Stimulated activated naive B cell treated with anti-CD40 and anti-IgM and Interleukin-4, amounts not matched to agents 10 μg/mL and 1 μg/mL and 100 μg/mL, for 72 hours (primary cell): Measurements from ENCODE around the gene FRMD8.

Experiments
- ATAC-seq, 2 donors: fragments of 150-1000 bp; cut with Tn5 transposase; replicated peaks; 2 replicates each; pipeline ENCODE4 v1.10.0; 2021; ENCODE audit warnings: moderate library complexity in 1 of 2
- DNase-seq: peaks from one replicate; pipeline ENCODE4 v3.0.0; 2021
- H3K27ac Mint-ChIP-seq: one replicate; pipeline ENCODE4 v1.8.0; 2022; ENCODE audit warnings: mild to moderate bottlenecking, mixed read lengths
- H3K27me3 Mint-ChIP-seq, 2 donors: one replicate each; pipeline ENCODE4 v1.8.0; 2022; ENCODE audit warnings: mixed read lengths in 2 of 2
- H3K36me3 Mint-ChIP-seq, 2 donors: one replicate each; pipeline ENCODE4 v1.8.0; 2022; ENCODE audit warnings: mixed read lengths in 2 of 2, mild to moderate bottlenecking in 1 of 2
- H3K4me1 Mint-ChIP-seq, 2 donors: one replicate each; pipeline ENCODE4 v1.8.0; 2022; ENCODE audit warnings: mixed read lengths in 2 of 2, mild to moderate bottlenecking in 1 of 2
- H3K4me3 Mint-ChIP-seq, 2 donors: one replicate each; pipeline ENCODE4 v1.8.0; 2022; ENCODE audit warnings: mild to moderate bottlenecking in 2 of 2, mixed read lengths in 2 of 2, moderate library complexity in 1 of 2
- H3K9me3 Mint-ChIP-seq, 2 donors: one replicate each; pipeline ENCODE4 v1.8.0; 2022; ENCODE audit warnings: mixed read lengths in 2 of 2, mild to moderate bottlenecking in 1 of 2

The FRMD8 gene

GRCh38 chr11:65362320-65362931 lies 24.0 kb upstream of the FRMD8 start:
- ATAC-seq, result peak; percentile 77 to 84
- peak overlapping the region; percentile 66 to 73 for H3K4me3 Mint-ChIP-seq
- H3K27ac Mint-ChIP-seq, result peak overlapping the region; percentile 92
- no peaks in the 10 kb centered on the region for H3K36me3 Mint-ChIP-seq
- H3K9me3 Mint-ChIP-seq, result no peaks in the 10 kb centered on the region
- peaks cover 11 to 13% of the 10 kb centered on the region in 2 donors for H3K4me1 Mint-ChIP-seq
- no peak for DNase-seq
- no peaks in the 10 kb centered on the region for H3K27me3 Mint-ChIP-seq

GRCh38 chr11:65362966-65363365 lies 23.5 kb upstream of the FRMD8 start:
- no peaks in the 10 kb centered on the region for H3K27me3 Mint-ChIP-seq
- peak overlapping the region; percentile 14 to 66 for H3K4me3 Mint-ChIP-seq
- no peaks in the 10 kb centered on the region for H3K36me3 Mint-ChIP-seq
- no peaks in the 10 kb centered on the region for H3K9me3 Mint-ChIP-seq
- DNase-seq (no peak), ATAC-seq (peak in 1 of 2 donors; percentile 5)
- peaks cover 8 to 13% of the 10 kb centered on the region in 2 donors for H3K4me1 Mint-ChIP-seq
- no peak overlapping the region for H3K27ac Mint-ChIP-seq

- Mint-ChIP-seq H3K9me3 (no peaks in the 10 kb centered on the region), H3K27ac (peak overlapping the region; percentile 5), H3K4me1 (peaks cover 4 to 13% of the 10 kb centered on the region in 2 donors), H3K4me3 (no peak overlapping the region), H3K36me3 (no peaks in the 10 kb centered on the region), H3K27me3 (no peaks in the 10 kb centered on the region)
- ATAC-seq, result no peak
- no peak for DNase-seq
These were observed 22.7 kb upstream of the FRMD8 start for GRCh38 chr11:65363770-65364169.

GRCh38 chr11:65366340-65366773 lies 20.1 kb upstream of the FRMD8 start:
- no peak overlapping the region for H3K4me3 Mint-ChIP-seq
- H3K36me3 Mint-ChIP-seq, result no peaks in the 10 kb centered on the region
- peaks cover 7 to 19% of the 10 kb centered on the region in 2 donors for H3K4me1 Mint-ChIP-seq
- H3K27ac Mint-ChIP-seq, result peak overlapping the region; percentile 31
- no peaks in the 10 kb centered on the region for H3K9me3 Mint-ChIP-seq
- no peaks in the 10 kb centered on the region for H3K27me3 Mint-ChIP-seq
- ATAC-seq (peak; percentile 56 to 60), DNase-seq (no peak)

GRCh38 chr11:65370659-65371049 lies 15.8 kb upstream of the FRMD8 start:
- Mint-ChIP-seq H3K27me3 (no peaks in the 10 kb centered on the region), H3K9me3 (no peaks in the 10 kb centered on the region), H3K4me3 (no peak overlapping the region), H3K36me3 (peaks cover 1 to 6% of the 10 kb centered on the region in 2 donors), H3K4me1 (peaks cover 3 to 14% of the 10 kb centered on the region in 2 donors), H3K27ac (peak overlapping the region; percentile 33)
- no peak for ATAC-seq
- DNase-seq, result no peak

- no peak for DNase-seq
- Mint-ChIP-seq H3K4me3 (no peak overlapping the region), H3K27me3 (no peaks in the 10 kb centered on the region), H3K36me3 (peaks cover 1 to 6% of the 10 kb centered on the region in 2 donors), H3K4me1 (peaks cover 20 to 38% of the 10 kb centered on the region in 2 donors), H3K9me3 (no peaks in the 10 kb centered on the region), H3K27ac (no peak overlapping the region)
- no peak for ATAC-seq
These were observed 12.4 kb upstream of the FRMD8 start for GRCh38 chr11:65373839-65374580.

GRCh38 chr11:65375012-65375411 lies 11.4 kb upstream of the FRMD8 start:
- peaks cover 1 to 6% of the 10 kb centered on the region in 2 donors for H3K36me3 Mint-ChIP-seq
- H3K27me3 Mint-ChIP-seq, result no peaks in the 10 kb centered on the region

GRCh38 chr11:65376138-65376713 lies 10.2 kb upstream of the FRMD8 start:
- no peak for DNase-seq
- Mint-ChIP-seq H3K4me3 (no peak overlapping the region), H3K27me3 (no peaks in the 10 kb centered on the region), H3K36me3 (peaks cover 1 to 8% of the 10 kb centered on the region in 2 donors), H3K27ac (no peak overlapping the region), H3K4me1 (peaks cover 24 to 51% of the 10 kb centered on the region in 2 donors), H3K9me3 (no peaks in the 10 kb centered on the region)
- ATAC-seq, result no peak

More at GRCh38 chr11:65375012-65375411, 11.4 kb upstream of the FRMD8 start:
- no peak for ATAC-seq
- H3K27ac Mint-ChIP-seq, result no peak overlapping the region
- DNase-seq, result no peak
- H3K9me3 Mint-ChIP-seq, result no peaks in the 10 kb centered on the region
- H3K4me3 Mint-ChIP-seq, result no peak overlapping the region
- H3K4me1 Mint-ChIP-seq, result peaks cover 21 to 45% of the 10 kb centered on the region in 2 donors

GRCh38 chr11:65377036-65377435 lies 9.4 kb upstream of the FRMD8 start:
- Mint-ChIP-seq H3K36me3 (peaks cover 1 to 8% of the 10 kb centered on the region in 2 donors), H3K9me3 (no peaks in the 10 kb centered on the region)

GRCh38 chr11:65377777-65378176 lies 8.7 kb upstream of the FRMD8 start:
- ATAC-seq, result no peak
- peaks cover 27 to 64% of the 10 kb centered on the region in 2 donors for H3K4me1 Mint-ChIP-seq
- peak overlapping the region; percentile 95 for H3K27ac Mint-ChIP-seq
- no peaks in the 10 kb centered on the region for H3K9me3 Mint-ChIP-seq
- DNase-seq, result no peak
- H3K4me3 Mint-ChIP-seq, result peak overlapping the region; percentile 60 to 65
- no peaks in the 10 kb centered on the region for H3K27me3 Mint-ChIP-seq
- peaks cover 1 to 8% of the 10 kb centered on the region in 2 donors for H3K36me3 Mint-ChIP-seq

More at GRCh38 chr11:65377036-65377435, 9.4 kb upstream of the FRMD8 start:
- H3K4me1 Mint-ChIP-seq, result peaks cover 24 to 59% of the 10 kb centered on the region in 2 donors
- no peak for ATAC-seq
- H3K27ac Mint-ChIP-seq, result peak overlapping the region; percentile 95
- H3K4me3 Mint-ChIP-seq, result no peak overlapping the region
- no peak for DNase-seq
- H3K27me3 Mint-ChIP-seq, result no peaks in the 10 kb centered on the region

GRCh38 chr11:65378208-65378927 lies 8.1 kb upstream of the FRMD8 start:
- Mint-ChIP-seq H3K4me1 (peaks cover 33 to 70% of the 10 kb centered on the region in 2 donors), H3K9me3 (no peaks in the 10 kb centered on the region), H3K36me3 (peaks cover 1 to 8% of the 10 kb centered on the region in 2 donors), H3K27ac (peak overlapping the region; percentile 95), H3K4me3 (peak overlapping the region; percentile 60 to 65), H3K27me3 (no peaks in the 10 kb centered on the region)
- ATAC-seq, result peak; percentile 40 to 48
- DNase-seq, result peak; percentile 62

- Mint-ChIP-seq H3K27me3 (no peaks in the 10 kb centered on the region), H3K4me1 (peaks cover 38 to 77% of the 10 kb centered on the region in 2 donors), H3K9me3 (no peaks in the 10 kb centered on the region), H3K27ac (peak overlapping the region; percentile 14), H3K36me3 (peaks cover 1 to 8% of the 10 kb centered on the region in 2 donors), H3K4me3 (no peak overlapping the region)
- no peak for DNase-seq
- no peak for ATAC-seq
These were observed 7.4 kb upstream of the FRMD8 start for GRCh38 chr11:65378928-65379638.

- H3K36me3 Mint-ChIP-seq, result peaks cover 1 to 8% of the 10 kb centered on the region in 2 donors
- no peak for ATAC-seq
- H3K4me1 Mint-ChIP-seq, result peaks cover 45 to 85% of the 10 kb centered on the region in 2 donors
- H3K9me3 Mint-ChIP-seq, result no peaks in the 10 kb centered on the region
- no peaks in the 10 kb centered on the region for H3K27me3 Mint-ChIP-seq
- H3K27ac Mint-ChIP-seq, result peak overlapping the region; percentile 96
- peak overlapping the region; percentile 47 to 87 for H3K4me3 Mint-ChIP-seq
- DNase-seq, result no peak
These were observed 6.6 kb upstream of the FRMD8 start for GRCh38 chr11:65379698-65380459.
